A673 (cell line): ENCODE measurements around the gene ZNF805. TPM values are rescaled to one million over a fixed set of nuclear protein-coding genes. Genes with fewer than 3 reads are reported as not detected.
A peak's percentile ranks its signal among the peaks of the same experiment; 100 is the strongest.

Source experiments
- BruUV-seq: library from RNA; stranded (reverse); fragments of 400-500 nt; replicated peaks from 2 replicates; lab custom pipeline; 2021; lab: Mats Ljungman, UMichigan
- CTCF ChIA-PET: fragments of 300-600 bp; sonication (Branson Sonifier 250); formaldehyde crosslinking; loops from one replicate; lab custom pipeline; 2022; ENCODE audit warnings: antibody characterized with exemption; lab: Charles Lee
- POLR2A ChIA-PET: fragments of 300-600 bp; sonication (Branson Sonifier 250); formaldehyde crosslinking; loops from one replicate; lab custom pipeline; 2022; ENCODE audit warnings: antibody characterized with exemption; ENCODE audit not compliant: low non-redundant PET; lab: Charles Lee
- DNase-seq: peaks from one replicate; pipeline ENCODE4 v3.0.0-alpha.2; 2015; ENCODE audit warnings: low spot score
- H3K27ac ChIP-seq: fragments of 200-600 bp; sonication (generic); 2 replicates; pipeline ENCODE4 v1.5.1; 2016; ENCODE audit warnings: mixed run types, low read depth, mild to moderate bottlenecking, mixed read lengths, antibody characterized with exemption, low read length; ENCODE audit not compliant: poor library complexity, severe bottlenecking
- H3K27me3 ChIP-seq: fragments of 200-600 bp; sonication (generic); replicated peaks from 2 replicates; pipeline ENCODE4 v1.6.1; 2017; ENCODE audit warnings: mixed run types, low read depth, mild to moderate bottlenecking, mixed read lengths, antibody characterized with exemption, low read length; ENCODE audit not compliant: insufficient read depth, poor library complexity
- H3K36me3 ChIP-seq: fragments of 200-600 bp; sonication (generic); 2 replicates; pipeline ENCODE4 v1.6.1; 2016; ENCODE audit warnings: mixed run types, mild to moderate bottlenecking, mixed read lengths, antibody characterized with exemption, low read length; ENCODE audit not compliant: insufficient read depth, poor library complexity, severe bottlenecking
- H3K4me1 ChIP-seq: fragments of 200-600 bp; sonication (generic); 2 replicates; pipeline ENCODE4 v1.6.1; 2017; ENCODE audit warnings: mixed run types, mild to moderate bottlenecking, mixed read lengths, antibody characterized with exemption, low read length; ENCODE audit not compliant: insufficient read depth, poor library complexity, severe bottlenecking
- H3K4me3 ChIP-seq: fragments of 200-600 bp; sonication (generic); 2 replicates; pipeline ENCODE4 v1.5.1; 2016; ENCODE audit warnings: low read depth, mixed run types, mild to moderate bottlenecking, mixed read lengths, low read length; ENCODE audit not compliant: poor library complexity, severe bottlenecking
- H3K9me3 ChIP-seq: fragments of 200-600 bp; sonication (generic); 2 replicates; pipeline ENCODE4 v1.6.1; 2016; ENCODE audit warnings: mixed run types, low read depth, mild to moderate bottlenecking, mixed read lengths, antibody characterized with exemption, low read length; ENCODE audit not compliant: poor library complexity, severe bottlenecking
- CTCF ChIP-seq: fragments of 300-800, 200-600 bp; sonication (generic); conservative IDR thresholded peaks from 2 replicates; pipeline ENCODE4 v1.5.1; 2017; ENCODE audit warnings: low read depth, mild to moderate bottlenecking, antibody characterized with exemption, low read length, moderate library complexity, mixed read lengths
- EZH2 ChIP-seq: fragments of 200-600 bp; sonication (generic); IDR thresholded peaks from 2 replicates; pipeline ENCODE4 v1.6.1; 2017; ENCODE audit warnings: borderline replicate concordance, low read depth, mild to moderate bottlenecking, mixed read lengths, antibody characterized with exemption, low read length; ENCODE audit not compliant: poor library complexity, severe bottlenecking
- intact Hi-C: fragments of 100-400 bp; cut with micrococcal nuclease; formaldehyde crosslinking; loops from one replicate; pipeline ENCODE4 v1.10.0; 2022; ENCODE audit not compliant: unreplicated experiment
- total RNA-seq: library from RNA; stranded (reverse); gene quantifications from 2 replicates; pipeline ENCODE4 v1.2.3, GENCODE V29; 2021

ZNF805 gene
- total RNA-seq, 1 experiment from 2014 or later: 14.7 TPM

GRCh38 chr19:57231686-57232085, 8.7 kb upstream of the ZNF805 start:
- no peaks in the 10 kb centered on the region for H3K36me3 ChIP-seq
- ChIA-PET CTCF (no interaction called here), POLR2A (no interaction called here)
- H3K27ac ChIP-seq: no peak overlapping the region
- no TSS peak for BruUV-seq
- intact Hi-C loops: no loop called here
- no peaks in the 10 kb centered on the region for H3K27me3 ChIP-seq
- DNase-seq: no peak
- no peaks in the 10 kb centered on the region for H3K9me3 ChIP-seq
- no peaks in the 10 kb centered on the region for H3K4me1 ChIP-seq
- H3K4me3 ChIP-seq: no peak overlapping the region
- TF ChIP-seq CTCF (no peak), EZH2 (no peak)

- CTCF ChIA-PET: no interaction called here
- TF ChIP-seq CTCF (no peak), EZH2 (no peak)
- DNase-seq: no peak
- H3K4me1 ChIP-seq: no peaks in the 10 kb centered on the region
- POLR2A ChIA-PET: no interaction called here
- no peaks in the 10 kb centered on the region for H3K27me3 ChIP-seq
- H3K4me3 ChIP-seq: no peak overlapping the region
- no TSS peak for BruUV-seq
- H3K27ac ChIP-seq: no peak overlapping the region
- intact Hi-C loops: no loop called here
- H3K36me3 ChIP-seq: no peaks in the 10 kb centered on the region
- H3K9me3 ChIP-seq: no peaks in the 10 kb centered on the region
Observed at GRCh38 chr19:57233207-57233606, 7.2 kb upstream of the ZNF805 start.

DNA sequence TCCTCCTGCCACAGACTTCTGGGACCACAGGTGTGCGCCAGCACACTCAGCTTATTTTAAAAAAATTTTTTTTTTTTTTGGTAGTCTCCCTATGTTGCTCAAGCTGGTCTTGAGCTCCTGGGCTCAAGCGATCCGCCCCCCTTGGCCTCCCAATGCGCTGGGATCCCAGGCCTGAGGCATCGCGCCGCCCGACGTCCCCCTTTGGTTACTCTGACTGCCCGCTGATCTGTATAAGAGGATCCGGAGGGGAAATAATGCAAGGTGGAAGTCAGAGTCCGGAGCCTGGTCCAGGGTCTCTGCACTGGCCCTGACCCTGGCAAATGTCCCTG, 486 bp upstream of the ZNF805 start:
- POLR2A ChIA-PET: no interaction called here
- no peak for DNase-seq
- no peaks in the 10 kb centered on the region for H3K9me3 ChIP-seq
- H3K27me3 ChIP-seq: no peaks in the 10 kb centered on the region
- intact Hi-C loops: loop anchor here (1.0 kb wide), 1 partner anchor 40 kb away; the partner anchor contains the start of gene ZNF460
- peaks cover 13% of the 10 kb centered on the region for H3K4me1 ChIP-seq
- H3K36me3 ChIP-seq: peaks cover 4% of the 10 kb centered on the region
- TF ChIP-seq EZH2: no peak
- TF ChIP-seq CTCF: no peak
- peak overlapping the region; percentile 93 for H3K4me3 ChIP-seq
- CTCF ChIA-PET: no interaction called here
- peak overlapping the region; percentile 87 for H3K27ac ChIP-seq
- BruUV-seq: TSS peak; percentile 86
